GM12864 (cell line): ENCODE measurements around the gene CTNNA3.

Source experiments
- DNase-seq: peaks from one replicate; pipeline ENCODE4 v3.0.0-alpha.2; 2011; ENCODE audit warnings: low read depth
- H3K4me3 ChIP-seq: 2 replicates; pipeline ENCODE4 v1.5.1; 2011; ENCODE audit warnings: mild to moderate bottlenecking, low read depth, low read length, control low read depth
- TF ChIP-seq, protein P1 (sequence below): IDR thresholded peaks from 2 replicates; pipeline ENCODE4 v1.5.1; 2011; ENCODE audit warnings: low read depth, mild to moderate bottlenecking, moderate library complexity, low read length, control low read depth, inconsistent platforms; ENCODE audit errors: missing control alignments

Gene CTNNA3

DNA sequence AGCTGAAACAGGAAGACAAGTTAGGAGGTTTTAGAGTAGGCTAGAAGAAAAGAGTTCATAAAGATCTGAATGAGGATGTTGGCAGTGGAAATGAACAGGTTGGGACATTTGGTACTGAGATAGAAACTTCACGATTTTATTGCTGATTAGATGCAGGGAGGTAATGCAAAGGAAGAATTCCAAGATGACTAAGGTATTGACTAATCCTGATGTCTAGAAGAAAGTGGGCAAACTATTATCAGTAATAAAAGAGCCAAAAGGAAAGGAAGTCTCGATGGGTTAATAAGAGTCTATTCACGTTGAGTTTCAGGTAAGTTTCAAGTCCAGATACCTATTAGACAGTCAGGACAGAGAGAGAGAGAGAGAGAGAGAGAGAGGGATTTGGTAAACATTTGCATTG, 1401.5 kb downstream of the CTNNA3 start:
- H3K4me3 ChIP-seq: no peak overlapping the region
- no peak for DNase-seq

DNA sequence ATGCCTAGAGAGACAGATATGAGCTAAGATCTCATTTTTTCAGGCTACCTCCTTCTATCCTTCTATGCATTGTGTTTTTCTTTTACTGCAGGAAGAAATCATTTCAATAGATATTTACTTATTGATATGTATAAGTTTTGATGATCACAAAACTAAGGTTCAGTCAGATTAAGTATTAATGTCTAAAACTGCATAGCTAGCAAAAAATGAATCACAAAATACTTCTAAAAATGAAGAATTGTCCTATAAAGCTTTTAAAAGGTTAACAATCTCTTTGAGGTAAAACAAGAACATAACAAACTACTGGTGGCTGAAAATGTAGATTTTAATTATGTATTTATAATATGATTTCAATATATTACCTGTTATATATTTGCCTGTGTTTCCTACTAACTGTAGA, 1403.1 kb downstream of the CTNNA3 start:
- H3K4me3 ChIP-seq: no peak overlapping the region
- DNase-seq: no peak
- TF ChIP-seq, protein P1, sequence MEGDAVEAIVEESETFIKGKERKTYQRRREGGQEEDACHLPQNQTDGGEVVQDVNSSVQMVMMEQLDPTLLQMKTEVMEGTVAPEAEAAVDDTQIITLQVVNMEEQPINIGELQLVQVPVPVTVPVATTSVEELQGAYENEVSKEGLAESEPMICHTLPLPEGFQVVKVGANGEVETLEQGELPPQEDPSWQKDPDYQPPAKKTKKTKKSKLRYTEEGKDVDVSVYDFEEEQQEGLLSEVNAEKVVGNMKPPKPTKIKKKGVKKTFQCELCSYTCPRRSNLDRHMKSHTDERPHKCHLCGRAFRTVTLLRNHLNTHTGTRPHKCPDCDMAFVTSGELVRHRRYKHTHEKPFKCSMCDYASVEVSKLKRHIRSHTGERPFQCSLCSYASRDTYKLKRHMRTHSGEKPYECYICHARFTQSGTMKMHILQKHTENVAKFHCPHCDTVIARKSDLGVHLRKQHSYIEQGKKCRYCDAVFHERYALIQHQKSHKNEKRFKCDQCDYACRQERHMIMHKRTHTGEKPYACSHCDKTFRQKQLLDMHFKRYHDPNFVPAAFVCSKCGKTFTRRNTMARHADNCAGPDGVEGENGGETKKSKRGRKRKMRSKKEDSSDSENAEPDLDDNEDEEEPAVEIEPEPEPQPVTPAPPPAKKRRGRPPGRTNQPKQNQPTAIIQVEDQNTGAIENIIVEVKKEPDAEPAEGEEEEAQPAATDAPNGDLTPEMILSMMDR: no peak

More for the DNA sequence above, 1401.5 kb downstream of the CTNNA3 start:
- TF ChIP-seq, protein P1: no peak

DNA sequence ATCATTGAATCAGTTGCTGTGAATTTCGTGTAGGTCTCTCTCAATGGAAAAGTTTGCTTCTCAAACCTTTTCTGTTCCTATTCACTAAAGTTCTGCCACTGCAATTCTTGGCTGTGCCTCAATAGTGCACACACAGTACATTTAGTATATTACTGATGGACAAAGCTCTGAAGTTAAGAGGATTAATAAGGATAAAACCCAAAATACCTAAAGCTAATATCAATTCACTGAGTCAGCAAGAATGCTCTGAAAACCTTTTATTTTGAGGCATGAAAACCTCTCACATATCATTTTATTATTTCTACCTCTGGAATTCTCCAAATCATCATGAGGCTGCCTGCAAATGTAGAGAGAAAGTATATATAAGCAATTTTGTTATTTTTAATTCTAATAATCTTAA, 1403.5 kb downstream of the CTNNA3 start:
- no peak overlapping the region for H3K4me3 ChIP-seq
- TF ChIP-seq, protein P1: no peak
- no peak for DNase-seq

DNA sequence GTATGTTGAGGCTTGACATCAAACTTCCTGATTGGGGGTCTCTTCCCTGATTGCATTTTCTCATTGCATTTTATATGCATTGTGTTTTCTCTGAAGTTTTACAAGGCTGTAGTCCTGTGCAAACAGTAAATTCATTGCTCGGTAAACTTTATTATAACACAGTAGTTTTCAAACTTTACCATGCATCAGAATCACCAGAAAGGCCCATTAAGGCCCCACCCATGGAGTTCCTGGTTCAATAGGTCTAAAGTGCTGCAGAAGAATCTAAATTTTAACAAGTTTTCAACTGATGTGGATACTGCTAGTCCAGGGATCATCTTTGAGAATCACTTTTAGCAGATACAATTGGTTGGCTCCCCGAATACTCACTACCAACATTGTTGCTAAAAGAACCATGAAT, 1404.9 kb downstream of the CTNNA3 start:
- no peak for DNase-seq
- TF ChIP-seq, protein P1: no peak

DNA sequence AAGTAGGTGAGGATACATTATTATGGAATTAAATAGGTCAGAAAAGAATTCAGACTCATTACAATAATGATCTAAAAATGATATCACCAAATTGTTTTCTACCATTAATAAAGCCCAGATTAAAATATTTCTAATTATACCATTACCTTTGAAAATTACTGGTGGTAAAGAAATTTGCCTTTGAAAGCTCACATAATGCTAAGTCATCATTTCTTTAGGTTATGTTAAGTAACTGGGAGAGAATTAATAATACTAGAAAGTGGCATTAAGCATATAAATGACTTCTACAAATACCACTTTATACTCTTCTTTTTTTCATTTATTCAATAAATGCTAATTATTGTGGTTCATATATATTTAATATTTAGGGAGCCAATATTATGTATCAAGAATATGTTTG, 1411.4 kb downstream of the CTNNA3 start:
- TF ChIP-seq, protein P1: no peak
- no peak overlapping the region for H3K4me3 ChIP-seq
- DNase-seq: no peak

More for the DNA sequence above, 1404.9 kb downstream of the CTNNA3 start:
- no peak overlapping the region for H3K4me3 ChIP-seq

DNA sequence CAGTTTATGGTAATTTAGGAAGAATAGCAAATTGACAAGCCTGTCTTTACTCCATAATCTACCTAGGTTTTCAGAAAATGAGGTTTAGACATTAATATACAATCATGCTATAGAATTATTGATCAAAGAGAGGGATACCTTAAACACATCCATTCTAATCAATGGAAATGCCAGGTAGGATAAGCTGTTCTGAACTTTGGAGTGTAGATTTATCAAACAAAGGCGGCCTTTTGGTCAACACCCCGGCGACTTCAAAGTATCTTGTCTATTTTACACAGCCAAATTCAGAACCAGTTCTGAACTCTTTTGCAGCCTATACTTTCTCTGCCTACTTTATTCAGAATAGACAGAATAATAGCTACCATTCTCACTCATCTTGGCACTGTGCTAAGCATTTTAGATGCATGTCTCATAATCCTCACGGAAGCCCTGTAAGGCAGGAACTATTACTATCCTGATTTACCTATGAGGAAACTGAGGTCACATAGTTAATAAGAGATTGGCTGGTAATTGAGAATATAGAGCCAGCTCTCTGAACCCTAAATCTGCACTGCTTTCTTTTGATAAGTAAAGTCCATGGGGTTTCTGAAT, 1412.0 kb downstream of the CTNNA3 start:
- H3K4me3 ChIP-seq: no peak overlapping the region
- no peak for DNase-seq
- TF ChIP-seq, protein P1: no peak

DNA sequence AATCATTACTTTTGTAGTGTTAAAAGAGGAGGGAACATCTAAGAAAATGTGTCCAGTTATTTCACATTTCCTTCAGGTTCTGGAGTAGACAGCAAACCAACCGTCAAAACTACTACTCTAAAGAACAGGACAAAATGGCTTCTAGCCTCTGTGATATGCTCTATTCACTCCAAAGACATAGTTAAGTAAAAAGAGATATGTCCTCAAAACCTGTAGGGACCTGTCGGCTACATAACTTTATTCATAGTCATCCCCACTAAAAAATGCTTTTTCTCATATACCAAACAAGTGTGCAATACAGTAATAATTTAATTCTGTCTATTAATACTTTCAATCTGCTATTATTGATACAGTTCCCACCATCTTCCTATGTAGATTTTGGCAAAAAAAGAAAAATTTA, 1412.9 kb downstream of the CTNNA3 start:
- no peak for DNase-seq
- TF ChIP-seq, protein P1: no peak
- H3K4me3 ChIP-seq: no peak overlapping the region
